Neuronal stem cell (in vitro differentiated cells): ENCODE data around the gene LGR6.

Experiments used
- DNase-seq: peaks from one replicate; pipeline ENCODE4 v3.0.0-alpha.2; 2013; ENCODE audit warnings: low spot score
- H2AFZ ChIP-seq: one replicate; pipeline ENCODE4 v1.6.1; 2013; ENCODE audit warnings: mild to moderate bottlenecking, low read length, inconsistent platforms
- H2AK5ac ChIP-seq: 2 replicates; pipeline ENCODE4 v1.6.1; 2013; ENCODE audit warnings: low read depth, mild to moderate bottlenecking, inconsistent platforms, low read length, moderate library complexity, mixed read lengths
- H2BK120ac ChIP-seq: 2 replicates; pipeline ENCODE4 v1.6.1; 2013; ENCODE audit warnings: low read depth, mild to moderate bottlenecking, inconsistent platforms, low read length, moderate library complexity, mixed read lengths
- H2BK12ac ChIP-seq: one replicate; pipeline ENCODE4 v1.6.1; 2013; ENCODE audit warnings: low read length, inconsistent platforms
- H2BK15ac ChIP-seq: 2 replicates; pipeline ENCODE4 v1.6.1; 2013; ENCODE audit warnings: mild to moderate bottlenecking, low read length, inconsistent platforms, mixed read lengths
- H2BK5ac ChIP-seq: one replicate; pipeline ENCODE4 v1.6.1; 2013; ENCODE audit warnings: inconsistent platforms, mild to moderate bottlenecking, low read length, moderate library complexity
- H3K14ac ChIP-seq: one replicate; pipeline ENCODE4 v1.6.1; 2013; ENCODE audit warnings: low read length, inconsistent platforms
- H3K18ac ChIP-seq: 2 replicates; pipeline ENCODE4 v1.6.1; 2013; ENCODE audit warnings: low read length, inconsistent platforms
- H3K23ac ChIP-seq: 2 replicates; pipeline ENCODE4 v1.6.1; 2013; ENCODE audit warnings: low read depth, mild to moderate bottlenecking, mixed read lengths, low read length, inconsistent platforms; ENCODE audit not compliant: poor library complexity
- H3K27ac ChIP-seq: replicated peaks from 3 replicates; pipeline ENCODE4 v1.5.1; 2013; ENCODE audit warnings: low read length, inconsistent platforms
- H3K27me3 ChIP-seq, 3 experiments: 2 replicates each; pipeline ENCODE4 v1.6.1; 2013; ENCODE audit warnings: low read length in 3 of 3, mild to moderate bottlenecking in 2 of 3, inconsistent platforms in 1 of 3, low read depth in 1 of 3, mixed read lengths in 1 of 3, moderate library complexity in 1 of 3; ENCODE audit not compliant: control insufficient read depth in 3 of 3, insufficient read depth in 3 of 3
- H3K36me3 ChIP-seq, 2 donors: replicated peaks in 1 of 2; 2 replicates each; pipeline ENCODE4 v1.6.1; 2013; ENCODE audit warnings: low read length in 2 of 2; ENCODE audit not compliant: control insufficient read depth in 2 of 2, insufficient read depth in 2 of 2
- H3K4ac ChIP-seq: 2 replicates; pipeline ENCODE4 v1.6.1; 2013; ENCODE audit warnings: inconsistent platforms, mild to moderate bottlenecking, low read length, moderate library complexity
- H3K4me1 ChIP-seq, 2 donors: 1 replicate in 1 of 2; 2 replicates in 1 of 2; pipeline ENCODE4 v1.6.1; 2013; ENCODE audit warnings: low read length in 2 of 2, low read depth in 1 of 2; ENCODE audit not compliant: control insufficient read depth in 2 of 2, insufficient read depth in 1 of 2
- H3K4me2 ChIP-seq: one replicate; pipeline ENCODE4 v1.6.1; 2013; ENCODE audit warnings: mild to moderate bottlenecking, low read length, inconsistent platforms; ENCODE audit not compliant: insufficient read depth, poor library complexity, severe bottlenecking
- H3K4me3 ChIP-seq, 2 donors: 2 replicates each; pipeline ENCODE4 v1.5.1; 2013; ENCODE audit warnings: low read length in 2 of 2, mild to moderate bottlenecking in 2 of 2, inconsistent platforms in 1 of 2, moderate library complexity in 1 of 2
- H3K79me1 ChIP-seq: one replicate; pipeline ENCODE4 v1.6.1; 2013; ENCODE audit warnings: low read depth, mild to moderate bottlenecking, inconsistent platforms, low read length, moderate library complexity
- H3K9ac ChIP-seq: one replicate; pipeline ENCODE4 v1.6.1; 2013; ENCODE audit warnings: mild to moderate bottlenecking, low read depth, low read length, inconsistent platforms; ENCODE audit not compliant: poor library complexity
- H3K9me3 ChIP-seq, 2 donors: replicated peaks in 1 of 2; 2 replicates each; pipeline versions ENCODE3 to v1.6.1; 2013; ENCODE audit warnings: low read length in 2 of 2, mild to moderate bottlenecking in 2 of 2, inconsistent platforms in 1 of 2, low read depth in 1 of 2, mixed read lengths in 1 of 2, moderate library complexity in 1 of 2; ENCODE audit not compliant: control insufficient read depth in 2 of 2, insufficient read depth in 1 of 2
- H4K8ac ChIP-seq: one replicate; pipeline ENCODE4 v1.6.1; 2013; ENCODE audit warnings: low read depth, mild to moderate bottlenecking, inconsistent platforms, low read length, moderate library complexity
- H4K91ac ChIP-seq: one replicate; pipeline ENCODE4 v1.6.1; 2013; ENCODE audit warnings: low read length, low read depth, mild to moderate bottlenecking, inconsistent platforms; ENCODE audit not compliant: poor library complexity
- WGBS, 2 donors: extraction: QIAGEN DNeasy Blood & Tissue Kit; methylation state at CpG; one replicate each; pipeline ENCODE4 v1.1.7; 2013; ENCODE audit warnings: missing lambda C conversion rate in 2 of 2, mixed read lengths in 1 of 2; ENCODE audit not compliant: insufficient read length in 2 of 2, insufficient replicate concordance in 1 of 2; ENCODE audit errors: extremely low coverage in 2 of 2; 5-methylcytosine and 5-hydroxymethylcytosine counted together

Gene LGR6

DNA sequence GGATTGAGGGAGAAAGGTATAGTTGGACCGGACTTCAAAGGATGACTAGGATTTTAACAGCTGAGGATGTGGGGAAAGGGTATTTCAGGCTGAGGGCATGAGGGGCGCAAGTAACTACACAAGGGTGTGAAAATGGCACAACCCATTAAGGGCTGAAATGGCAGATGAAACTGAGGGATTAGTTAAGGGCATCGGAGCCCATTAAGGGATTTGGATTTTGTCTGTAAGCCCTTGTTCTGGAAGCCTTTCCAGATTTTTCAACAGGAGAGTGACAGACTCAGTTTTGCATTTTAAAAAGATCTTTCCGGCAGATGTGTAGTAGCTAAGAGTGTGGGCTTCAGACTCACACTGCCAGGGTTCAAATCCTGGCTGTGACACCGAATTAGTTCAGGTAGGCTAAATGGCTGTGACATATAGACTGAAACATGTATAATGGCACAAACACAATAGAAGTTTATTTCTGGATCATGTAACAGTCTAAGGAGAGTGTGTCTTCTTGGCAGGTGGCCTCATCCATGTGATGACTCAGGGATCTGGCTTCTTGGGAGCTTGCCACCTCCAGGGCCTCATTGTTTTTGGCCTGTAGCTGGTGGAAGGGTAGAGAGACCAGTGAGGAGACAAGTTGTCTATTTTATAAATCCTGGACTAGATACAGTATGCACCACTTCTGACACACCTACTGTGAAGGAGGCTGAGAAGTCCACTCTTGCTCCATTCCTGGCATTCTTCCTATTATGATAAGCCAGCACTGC lies 98.5 kb downstream of the LGR6 start:
- Histone ChIP-seq H3K14ac (no peak overlapping the region), H4K91ac (no peak overlapping the region), H3K4me2 (no peak overlapping the region), H3K27ac (no peak overlapping the region), H2BK120ac (no peak overlapping the region), H3K4ac (no peak overlapping the region), H3K9me3 (no peaks in the 10 kb centered on the region), H3K23ac (no peak overlapping the region), H3K79me1 (no peaks in the 10 kb centered on the region), H3K4me1 (peaks cover 0 to 4% of the 10 kb centered on the region in 2 donors), H4K8ac (no peak overlapping the region), H2AK5ac (no peak overlapping the region), H3K36me3 (no peaks in the 10 kb centered on the region), H3K9ac (no peak overlapping the region), H3K18ac (no peak overlapping the region), H3K27me3 (peaks cover 0 to 8% (median 0%) of the 10 kb centered on the region in 3 experiments), H3K4me3 (no peak overlapping the region), H2BK12ac (no peak overlapping the region), H2BK15ac (no peak overlapping the region), H2AFZ (no peak overlapping the region), H2BK5ac (no peak overlapping the region)
- no peak for DNase-seq
- no CpG with 5 or more reads among the region's 5 CpGs for WGBS, 2 donors

DNA sequence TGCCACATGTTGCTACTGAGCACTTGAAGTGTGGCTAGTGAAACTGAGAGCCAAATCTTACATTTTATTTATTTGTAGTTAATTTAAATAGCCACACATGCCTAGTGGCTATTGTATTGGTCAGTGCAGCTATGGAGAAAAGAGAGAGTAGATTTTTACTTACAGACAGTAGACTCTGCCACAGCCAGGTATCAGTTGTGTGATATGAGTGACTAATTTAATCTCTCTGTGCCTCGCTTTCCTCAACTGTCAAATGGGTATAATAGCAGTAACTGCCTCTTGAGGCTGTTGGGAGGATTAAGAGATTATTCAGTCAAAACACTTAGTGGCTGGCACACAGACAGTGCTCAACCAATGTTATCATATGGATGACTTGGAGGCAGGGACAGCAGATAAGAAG lies 99.2 kb downstream of the LGR6 start:
- Histone ChIP-seq H3K27ac (no peak overlapping the region), H2BK12ac (no peak overlapping the region), H2AFZ (no peak overlapping the region), H3K9me3 (no peaks in the 10 kb centered on the region), H2AK5ac (no peak overlapping the region), H2BK15ac (no peak overlapping the region), H3K4ac (no peak overlapping the region), H2BK120ac (no peak overlapping the region), H3K79me1 (no peaks in the 10 kb centered on the region), H3K18ac (no peak overlapping the region), H3K4me2 (no peak overlapping the region), H3K4me3 (no peak overlapping the region), H3K23ac (no peak overlapping the region), H2BK5ac (no peak overlapping the region), H3K14ac (no peak overlapping the region), H4K91ac (no peak overlapping the region), H3K36me3 (no peaks in the 10 kb centered on the region), H3K27me3 (peaks cover 0 to 13% (median 0%) of the 10 kb centered on the region in 3 experiments), H3K4me1 (peaks cover 0 to 4% of the 10 kb centered on the region in 2 donors), H3K9ac (no peak overlapping the region), H4K8ac (no peak overlapping the region)
- no peak for DNase-seq
- WGBS, 2 donors = no CpG with 5 or more reads among the region's 1 CpG

DNA sequence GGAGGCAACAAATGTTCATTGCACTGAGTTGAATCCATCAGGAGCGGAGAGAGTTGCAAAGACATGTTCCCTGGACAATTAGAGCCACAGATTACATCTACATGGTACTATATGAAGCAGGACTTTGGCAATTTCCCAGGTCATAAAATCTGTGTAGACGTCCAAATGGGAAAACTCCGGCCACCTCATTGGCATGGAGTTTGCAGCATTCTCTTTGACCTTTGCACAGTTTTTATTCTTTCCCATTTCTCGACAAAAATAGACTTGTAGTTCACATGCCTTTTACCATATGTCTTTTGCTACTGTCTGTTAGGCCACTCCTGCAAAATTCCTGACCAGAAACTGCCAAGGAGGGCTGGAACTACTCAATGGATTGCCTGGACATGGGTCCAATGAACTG lies 100.0 kb downstream of the LGR6 start:
- H3K36me3 ChIP-seq = no peaks in the 10 kb centered on the region
- H3K18ac ChIP-seq = no peak overlapping the region
- peaks cover 0 to 4% of the 10 kb centered on the region in 2 donors for H3K4me1 ChIP-seq
- H3K9me3 ChIP-seq = no peaks in the 10 kb centered on the region
- H3K9ac ChIP-seq = no peak overlapping the region
- H3K27me3 ChIP-seq = peaks cover 0 to 13% (median 0%) of the 10 kb centered on the region in 3 experiments
- H4K8ac ChIP-seq = no peak overlapping the region
- no peak overlapping the region for H4K91ac ChIP-seq
- H3K79me1 ChIP-seq = no peaks in the 10 kb centered on the region
- H2BK12ac ChIP-seq = no peak overlapping the region
- H2BK5ac ChIP-seq = no peak overlapping the region
- H2BK15ac ChIP-seq = no peak overlapping the region
- H3K14ac ChIP-seq = no peak overlapping the region
- no peak overlapping the region for H3K27ac ChIP-seq
- H2AFZ ChIP-seq = no peak overlapping the region
- no peak for DNase-seq
- H3K4ac ChIP-seq = no peak overlapping the region
- no CpG with 5 or more reads among the region's 4 CpGs for WGBS, 2 donors
- H2BK120ac ChIP-seq = no peak overlapping the region
- H3K23ac ChIP-seq = no peak overlapping the region
- no peak overlapping the region for H3K4me2 ChIP-seq
- no peak overlapping the region for H2AK5ac ChIP-seq
- no peak overlapping the region for H3K4me3 ChIP-seq

DNA sequence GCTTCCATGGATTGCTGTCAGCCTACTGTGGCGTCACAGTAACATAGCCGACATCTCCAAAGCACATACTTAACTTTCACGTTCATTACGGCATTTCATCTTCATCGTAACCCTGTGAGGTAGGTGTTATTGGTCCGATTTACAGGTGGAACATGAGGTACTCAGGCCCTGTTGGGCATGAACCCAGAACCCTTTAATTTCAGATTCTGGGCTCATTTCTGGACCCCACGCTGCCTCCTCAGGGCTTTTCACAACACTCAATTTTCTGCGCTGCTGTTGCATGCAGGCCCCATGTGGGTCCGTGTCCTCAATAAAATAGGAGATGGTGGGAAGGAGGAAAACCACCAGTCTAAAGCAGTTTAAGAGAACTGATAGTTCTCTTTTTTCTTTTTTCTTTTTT lies 108.6 kb downstream of the LGR6 start:
- no peak overlapping the region for H2AFZ ChIP-seq
- no peaks in the 10 kb centered on the region for H3K36me3 ChIP-seq
- no peak overlapping the region for H3K18ac ChIP-seq
- no peak for DNase-seq
- H2BK5ac ChIP-seq = no peak overlapping the region
- H3K4me1 ChIP-seq = no peaks in the 10 kb centered on the region
- no peak overlapping the region for H2BK120ac ChIP-seq
- H4K8ac ChIP-seq = no peak overlapping the region
- H3K4ac ChIP-seq = no peak overlapping the region
- no peak overlapping the region for H2BK15ac ChIP-seq
- peaks cover 0 to 1% of the 10 kb centered on the region in 2 donors for H3K9me3 ChIP-seq
- H3K79me1 ChIP-seq = no peaks in the 10 kb centered on the region
- no peak overlapping the region for H4K91ac ChIP-seq
- no peak overlapping the region for H3K9ac ChIP-seq
- H3K27ac ChIP-seq = no peak overlapping the region
- peaks cover 0 to 38% (median 0%) of the 10 kb centered on the region in 3 experiments for H3K27me3 ChIP-seq
- no peak overlapping the region for H2AK5ac ChIP-seq
- H3K4me2 ChIP-seq = no peak overlapping the region
- H3K23ac ChIP-seq = no peak overlapping the region
- WGBS, 2 donors = no CpG with 5 or more reads among the region's 9 CpGs
- no peak overlapping the region for H2BK12ac ChIP-seq
- no peak overlapping the region for H3K14ac ChIP-seq
- no peak overlapping the region for H3K4me3 ChIP-seq
